ENCODE data around the gene PADI1.

The PADI1 gene

GRCh38 chr1:17188217-17188616, 16.7 kb upstream of the PADI1 start:
- TF ChIP-seq CTBP1 (IDR thresholded peaks at IDR 0.05; ENCODE audit: borderline replicate concordance): no peak
- TF ChIP-seq L3MBTL2 (conservative IDR thresholded peaks at IDR 0.05): no peak
- TF ChIP-seq FOXK2 (IDR thresholded peaks at IDR 0.05): no peak
- TF ChIP-seq ARNT (IDR thresholded peaks at IDR 0.05): no peak
- no peak for TF ChIP-seq ZNF384 (IDR thresholded peaks at IDR 0.05)
- TF ChIP-seq SUZ12 (IDR thresholded peaks at IDR 0.05): no peak
- TF ChIP-seq TARDBP (IDR thresholded peaks at IDR 0.05): no peak
- TF ChIP-seq FOXA1 (IDR thresholded peaks at IDR 0.05): no peak
- TF ChIP-seq FOXM1 (IDR thresholded peaks at IDR 0.05; ENCODE audit: borderline replicate concordance): no peak
- TF ChIP-seq HDGF (IDR thresholded peaks at IDR 0.05; ENCODE audit: borderline replicate concordance): no peak
- no peak for TF ChIP-seq ELF4 (IDR thresholded peaks at IDR 0.05)
- no peak for TF ChIP-seq NFRKB (IDR thresholded peaks at IDR 0.05)
- TF ChIP-seq BHLHE40 (IDR thresholded peaks at IDR 0.05; ENCODE audit: borderline replicate concordance): no peak
- no peak for TF ChIP-seq SP1 (IDR thresholded peaks at IDR 0.05)
- TF ChIP-seq, protein P1, sequence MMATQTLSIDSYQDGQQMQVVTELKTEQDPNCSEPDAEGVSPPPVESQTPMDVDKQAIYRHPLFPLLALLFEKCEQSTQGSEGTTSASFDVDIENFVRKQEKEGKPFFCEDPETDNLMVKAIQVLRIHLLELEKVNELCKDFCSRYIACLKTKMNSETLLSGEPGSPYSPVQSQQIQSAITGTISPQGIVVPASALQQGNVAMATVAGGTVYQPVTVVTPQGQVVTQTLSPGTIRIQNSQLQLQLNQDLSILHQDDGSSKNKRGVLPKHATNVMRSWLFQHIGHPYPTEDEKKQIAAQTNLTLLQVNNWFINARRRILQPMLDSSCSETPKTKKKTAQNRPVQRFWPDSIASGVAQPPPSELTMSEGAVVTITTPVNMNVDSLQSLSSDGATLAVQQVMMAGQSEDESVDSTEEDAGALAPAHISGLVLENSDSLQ (IDR thresholded peaks at IDR 0.05): no peak
- TF ChIP-seq LEF1 (IDR thresholded peaks at IDR 0.05; ENCODE audit: borderline replicate concordance): no peak
- ChIA-PET CTCF (no interaction called here), POLR2A (no interaction called here)
- no peak for DNase-seq (ENCODE audit: extremely low spot score)

GRCh38 chr1:17188889-17189631, 15.9 kb upstream of the PADI1 start:
- TF ChIP-seq, protein P1 (IDR thresholded peaks at IDR 0.05): no peak
- TF ChIP-seq FOXA1 (IDR thresholded peaks at IDR 0.05): no peak
- TF ChIP-seq HDGF (IDR thresholded peaks at IDR 0.05; ENCODE audit: borderline replicate concordance): no peak
- TF ChIP-seq ELF4 (IDR thresholded peaks at IDR 0.05): no peak
- ChIA-PET CTCF (no interaction called here), POLR2A (no interaction called here)
- DNase-seq (ENCODE audit: extremely low spot score): no peak

DNA sequence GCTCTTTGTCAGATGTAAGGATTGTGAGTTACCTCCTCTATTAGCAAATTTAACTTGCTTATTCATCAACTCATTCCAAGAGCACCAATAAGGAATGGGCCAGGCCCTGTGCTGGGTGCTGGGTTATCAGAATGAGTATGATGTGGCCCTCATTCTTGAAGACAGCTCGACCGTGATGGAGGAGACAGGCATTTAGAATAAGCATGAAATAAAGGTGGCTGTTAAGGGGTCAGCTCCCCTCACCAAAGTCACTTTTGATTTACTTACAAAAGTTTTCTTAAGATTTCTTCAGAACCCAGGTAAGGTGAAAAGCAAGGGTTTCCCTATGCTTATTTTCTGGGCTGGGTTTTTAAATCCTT, 15.3 kb upstream of the PADI1 start:
- ChIA-PET POLR2A (no interaction called here), CTCF (no interaction called here)
- DNase-seq (ENCODE audit: extremely low spot score): no peak
- TF ChIP-seq L3MBTL2 (conservative IDR thresholded peaks at IDR 0.05): no peak
- TF ChIP-seq HDGF (IDR thresholded peaks at IDR 0.05; ENCODE audit: borderline replicate concordance): no peak
- no peak for TF ChIP-seq BHLHE40 (IDR thresholded peaks at IDR 0.05; ENCODE audit: borderline replicate concordance)

- POLR2A ChIA-PET: no interaction called here
- DNase-seq (ENCODE audit: extremely low spot score): no peak
- CTCF ChIA-PET: no interaction called here
- TF ChIP-seq ELF4 (IDR thresholded peaks at IDR 0.05): no peak
- no peak for TF ChIP-seq FOXK2 (IDR thresholded peaks at IDR 0.05)
- TF ChIP-seq NFRKB (IDR thresholded peaks at IDR 0.05): no peak
- no peak for TF ChIP-seq BHLHE40 (IDR thresholded peaks at IDR 0.05; ENCODE audit: borderline replicate concordance)
- TF ChIP-seq ARNT (IDR thresholded peaks at IDR 0.05): no peak
- TF ChIP-seq, protein P1 (IDR thresholded peaks at IDR 0.05): no peak
- TF ChIP-seq CTBP1 (IDR thresholded peaks at IDR 0.05; ENCODE audit: borderline replicate concordance): no peak
- TF ChIP-seq SP1 (IDR thresholded peaks at IDR 0.05): no peak
- no peak for TF ChIP-seq TARDBP (IDR thresholded peaks at IDR 0.05)
- TF ChIP-seq LEF1 (IDR thresholded peaks at IDR 0.05; ENCODE audit: borderline replicate concordance): no peak
- no peak for TF ChIP-seq L3MBTL2 (conservative IDR thresholded peaks at IDR 0.05)
- TF ChIP-seq ZNF384 (IDR thresholded peaks at IDR 0.05): no peak
Measured at GRCh38 chr1:17190010-17190995, 14.6 kb upstream of the PADI1 start.

DNA sequence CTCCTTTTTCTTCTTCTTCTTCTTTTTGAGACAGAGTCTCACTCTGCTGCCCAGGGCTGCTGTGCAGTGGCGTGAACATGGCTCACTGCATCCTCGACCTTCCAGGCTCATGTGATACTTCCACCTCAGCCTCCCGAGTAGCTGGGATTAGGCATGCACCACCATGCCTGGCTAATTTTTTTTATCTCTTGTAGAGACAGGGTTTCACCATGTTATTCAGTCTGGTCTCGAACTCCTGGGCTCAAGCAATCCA, 13.0 kb upstream of the PADI1 start:
- TF ChIP-seq SP1 (IDR thresholded peaks at IDR 0.05) (no peak), L3MBTL2 (conservative IDR thresholded peaks at IDR 0.05) (no peak), HDGF (IDR thresholded peaks at IDR 0.05; ENCODE audit: borderline replicate concordance) (no peak), ZNF384 (IDR thresholded peaks at IDR 0.05) (no peak), SUZ12 (IDR thresholded peaks at IDR 0.05) (no peak), LEF1 (IDR thresholded peaks at IDR 0.05; ENCODE audit: borderline replicate concordance) (no peak), ARNT (IDR thresholded peaks at IDR 0.05) (no peak), NFRKB (IDR thresholded peaks at IDR 0.05) (no peak), FOXA1 (IDR thresholded peaks at IDR 0.05) (no peak), TARDBP (IDR thresholded peaks at IDR 0.05) (no peak), FOXK2 (IDR thresholded peaks at IDR 0.05) (no peak), CTBP1 (IDR thresholded peaks at IDR 0.05; ENCODE audit: borderline replicate concordance) (no peak), BHLHE40 (IDR thresholded peaks at IDR 0.05; ENCODE audit: borderline replicate concordance) (no peak), FOXM1 (IDR thresholded peaks at IDR 0.05; ENCODE audit: borderline replicate concordance) (no peak), ELF4 (IDR thresholded peaks at IDR 0.05) (no peak)
- TF ChIP-seq, protein P1 (IDR thresholded peaks at IDR 0.05): no peak
- ChIA-PET CTCF (no interaction called here), POLR2A (no interaction called here)
- no peak for DNase-seq (ENCODE audit: extremely low spot score)
